Effector memory CD8-positive, alpha-beta T cell (primary cell): Measurements from ENCODE around the gene KRT71.

Experiments used
- ATAC-seq: fragments of 150-1000 bp; cut with Tn5 transposase; replicated peaks from 2 replicates; pipeline ENCODE4 v1.10.0; 2021; ENCODE audit warnings: mild to moderate bottlenecking, moderate library complexity
- DNase-seq, 3 experiments: peaks; one replicate each; pipeline ENCODE4 v3.0.0; 2021
- H3K27ac Mint-ChIP-seq, 2 donors: one replicate each; pipeline ENCODE4 v1.8.0; 2022; ENCODE audit warnings: mild to moderate bottlenecking in 2 of 2, mixed read lengths in 2 of 2, moderate library complexity in 2 of 2
- H3K27me3 Mint-ChIP-seq, 2 donors: one replicate each; pipeline ENCODE4 v1.8.0; 2022; ENCODE audit warnings: mixed read lengths in 2 of 2
- H3K36me3 Mint-ChIP-seq: one replicate; pipeline ENCODE4 v1.8.0; 2022; ENCODE audit warnings: mild to moderate bottlenecking, moderate library complexity, mixed read lengths; ENCODE audit not compliant: insufficient read depth
- H3K4me1 Mint-ChIP-seq, 2 donors: one replicate each; pipeline ENCODE4 v1.8.0; 2022; ENCODE audit warnings: low read depth in 2 of 2, mixed read lengths in 2 of 2
- H3K4me3 Mint-ChIP-seq, 2 donors: one replicate each; pipeline ENCODE4 v1.8.0; 2022; ENCODE audit warnings: mild to moderate bottlenecking in 2 of 2, mixed read lengths in 2 of 2, moderate library complexity in 2 of 2
- H3K9me3 Mint-ChIP-seq, 2 donors: one replicate each; pipeline ENCODE4 v1.8.0; 2022; ENCODE audit warnings: mixed read lengths in 2 of 2

Gene KRT71

DNA sequence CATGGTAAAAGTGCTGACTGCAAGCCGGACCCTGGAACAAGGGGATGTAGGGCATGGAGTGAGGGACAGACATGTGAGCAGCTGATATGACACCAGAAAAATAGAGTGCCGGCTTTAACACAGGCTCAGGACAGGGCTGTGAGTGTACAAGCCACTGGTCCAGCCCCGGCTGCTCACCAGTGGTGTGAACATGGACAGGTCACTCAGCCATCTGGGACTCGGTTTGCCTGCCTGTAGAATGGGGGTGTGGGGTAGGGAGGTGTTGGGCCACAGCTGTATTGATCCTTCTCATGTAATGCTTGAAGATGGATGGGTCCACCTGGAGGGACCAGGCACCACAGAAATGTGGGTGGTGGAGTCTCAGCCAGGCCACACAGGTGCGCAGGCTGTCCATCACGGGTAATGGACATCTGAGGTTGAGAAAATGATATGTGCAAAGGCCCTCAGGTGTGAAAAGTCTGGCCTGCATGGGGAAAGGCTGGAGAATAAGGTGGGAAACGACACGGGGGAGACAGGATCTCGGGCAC lies 31.3 kb upstream of the KRT71 start:
- ATAC-seq = no peak
- Mint-ChIP-seq H3K4me1 (peaks cover 15 to 48% of the 10 kb centered on the region in 2 donors), H3K9me3 (no peaks in the 10 kb centered on the region), H3K36me3 (no peaks in the 10 kb centered on the region), H3K27me3 (peaks cover 8 to 30% of the 10 kb centered on the region in 2 donors), H3K27ac (peak overlapping the region in 1 of 2 donors; percentile 70), H3K4me3 (no peak overlapping the region)
- DNase-seq = no peak

DNA sequence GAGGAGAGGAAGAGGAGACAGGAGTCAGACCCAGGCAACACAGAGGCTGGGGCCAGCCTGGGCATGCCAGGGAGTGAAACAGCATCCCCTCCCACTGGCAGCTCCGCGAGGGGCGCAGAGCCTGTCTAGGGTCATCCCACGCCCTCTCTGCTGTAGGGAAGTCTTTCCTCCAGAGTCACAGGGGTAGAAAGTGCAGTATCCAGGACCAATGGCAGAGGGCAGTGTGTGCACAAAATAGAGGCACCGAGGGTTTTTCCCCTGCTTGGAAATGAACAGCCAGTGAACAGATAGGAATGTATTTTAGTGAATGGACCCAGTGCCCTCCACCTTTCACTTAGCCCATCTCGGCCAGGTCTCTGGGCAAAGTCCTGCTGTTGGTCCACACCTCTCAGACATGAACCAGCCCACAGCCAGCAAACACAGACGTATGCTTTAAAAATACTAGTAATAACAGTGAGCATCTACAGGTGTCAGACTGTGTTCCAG lies 30.1 kb upstream of the KRT71 start:
- Mint-ChIP-seq H3K4me1 (peaks cover 15 to 48% of the 10 kb centered on the region in 2 donors), H3K9me3 (no peaks in the 10 kb centered on the region), H3K27me3 (peaks cover 8 to 30% of the 10 kb centered on the region in 2 donors), H3K36me3 (no peaks in the 10 kb centered on the region), H3K27ac (peak overlapping the region; percentile 36 to 76), H3K4me3 (no peak overlapping the region)
- peak; percentile 50 to 72 (median 51) for DNase-seq
- peak; percentile 77 for ATAC-seq

GRCh38 chr12:52582486-52582885 lies 29.5 kb upstream of the KRT71 start:
- ATAC-seq (no peak), DNase-seq (no peak)
- H3K27me3 Mint-ChIP-seq = peaks cover 8 to 30% of the 10 kb centered on the region in 2 donors
- H3K4me3 Mint-ChIP-seq = no peak overlapping the region
- no peaks in the 10 kb centered on the region for H3K9me3 Mint-ChIP-seq
- peaks cover 15 to 48% of the 10 kb centered on the region in 2 donors for H3K4me1 Mint-ChIP-seq
- H3K27ac Mint-ChIP-seq = peak overlapping the region; percentile 36 to 76
- no peaks in the 10 kb centered on the region for H3K36me3 Mint-ChIP-seq

DNA sequence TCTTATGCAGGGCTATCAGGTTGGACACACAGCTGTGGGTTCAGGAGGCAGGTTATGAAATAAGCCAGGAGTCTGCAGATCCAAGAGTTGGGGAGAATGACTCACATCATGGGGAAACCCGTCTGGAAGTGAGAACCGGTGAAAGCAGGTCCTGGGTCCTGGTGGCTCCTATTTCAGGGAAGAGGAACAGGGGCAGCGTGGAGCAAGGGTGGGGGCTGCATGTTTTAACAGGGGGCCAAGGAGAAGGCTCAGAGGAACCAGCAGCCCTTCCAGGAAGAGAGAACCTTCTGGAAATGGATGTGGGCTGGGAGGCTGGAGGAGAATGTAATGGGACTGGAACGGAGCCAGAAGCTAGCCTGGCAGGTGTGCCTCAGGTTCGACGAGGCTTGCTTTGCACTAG lies 28.5 kb upstream of the KRT71 start:
- H3K27ac Mint-ChIP-seq = no peak overlapping the region
- H3K27me3 Mint-ChIP-seq = peaks cover 8 to 35% of the 10 kb centered on the region in 2 donors
- peaks cover 3% of the 10 kb centered on the region for H3K36me3 Mint-ChIP-seq
- H3K4me1 Mint-ChIP-seq = peaks cover 16 to 41% of the 10 kb centered on the region in 2 donors
- DNase-seq (no peak), ATAC-seq (no peak)
- no peaks in the 10 kb centered on the region for H3K9me3 Mint-ChIP-seq
- no peak overlapping the region for H3K4me3 Mint-ChIP-seq

- Mint-ChIP-seq H3K27me3 (peaks cover 8 to 39% of the 10 kb centered on the region in 2 donors), H3K36me3 (peaks cover 4% of the 10 kb centered on the region), H3K4me3 (no peak overlapping the region), H3K4me1 (peaks cover 15 to 38% of the 10 kb centered on the region in 2 donors), H3K27ac (peak overlapping the region in 1 of 2 donors; percentile 9), H3K9me3 (no peaks in the 10 kb centered on the region)
- DNase-seq (no peak), ATAC-seq (no peak)
Measured at GRCh38 chr12:52581066-52581465, 28.1 kb upstream of the KRT71 start.

GRCh38 chr12:52580496-52580895 lies 27.6 kb upstream of the KRT71 start:
- Mint-ChIP-seq H3K9me3 (no peaks in the 10 kb centered on the region), H3K27ac (peak overlapping the region; percentile 9 to 76), H3K36me3 (peaks cover 4% of the 10 kb centered on the region), H3K27me3 (peaks cover 8 to 40% of the 10 kb centered on the region in 2 donors), H3K4me1 (peaks cover 18 to 37% of the 10 kb centered on the region in 2 donors), H3K4me3 (no peak overlapping the region)
- ATAC-seq = no peak
- DNase-seq = no peak

DNA sequence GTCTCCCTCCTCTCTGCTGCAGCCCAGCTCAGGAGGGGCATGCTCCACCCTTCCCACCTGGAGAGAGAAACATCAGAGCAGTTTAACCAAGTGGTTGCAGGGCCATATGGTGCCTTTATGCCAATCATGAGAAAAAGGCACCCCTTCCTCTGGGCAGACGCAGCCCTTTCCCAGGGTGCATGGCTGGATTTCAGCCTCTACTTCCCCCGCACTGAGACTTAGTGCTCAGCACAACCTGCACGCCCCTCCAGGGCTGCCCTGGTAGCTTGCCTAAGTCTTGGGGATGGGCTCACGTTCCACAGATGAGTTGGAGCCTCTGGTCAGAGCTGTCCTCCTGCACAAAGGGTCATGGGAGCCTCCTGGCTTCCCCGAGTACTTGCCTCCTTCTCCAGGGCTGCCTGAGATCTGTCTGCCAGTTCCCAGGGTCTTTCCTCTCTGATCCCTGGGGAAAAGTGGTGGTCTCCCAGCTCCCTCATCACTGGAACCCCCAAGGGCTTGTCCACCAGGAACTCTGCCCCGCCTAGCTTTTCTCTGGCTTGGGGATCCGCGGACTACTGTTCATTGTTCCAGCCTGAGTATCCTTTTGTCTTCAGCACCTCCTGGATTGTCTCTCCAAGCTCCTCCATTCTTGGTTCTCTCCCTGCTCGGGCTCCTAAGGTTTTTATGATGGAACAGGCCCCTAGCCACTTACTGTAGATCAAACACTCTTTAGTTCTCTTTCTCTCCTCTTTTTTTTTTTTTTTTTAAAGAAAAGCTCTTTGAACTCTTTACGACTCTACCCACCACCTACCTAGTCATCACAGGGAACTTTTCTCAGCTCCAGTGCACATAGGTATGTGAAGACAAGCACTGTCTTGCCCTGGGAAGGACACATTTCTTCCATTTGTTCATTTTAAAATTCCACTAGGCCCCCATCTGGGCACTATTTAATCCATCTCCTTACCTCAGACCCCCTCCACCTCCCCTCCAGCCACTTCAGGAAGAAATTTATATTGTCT lies 26.8 kb upstream of the KRT71 start:
- Mint-ChIP-seq H3K27ac (peak overlapping the region in 1 of 2 donors; percentile 76), H3K9me3 (no peaks in the 10 kb centered on the region)

DNA sequence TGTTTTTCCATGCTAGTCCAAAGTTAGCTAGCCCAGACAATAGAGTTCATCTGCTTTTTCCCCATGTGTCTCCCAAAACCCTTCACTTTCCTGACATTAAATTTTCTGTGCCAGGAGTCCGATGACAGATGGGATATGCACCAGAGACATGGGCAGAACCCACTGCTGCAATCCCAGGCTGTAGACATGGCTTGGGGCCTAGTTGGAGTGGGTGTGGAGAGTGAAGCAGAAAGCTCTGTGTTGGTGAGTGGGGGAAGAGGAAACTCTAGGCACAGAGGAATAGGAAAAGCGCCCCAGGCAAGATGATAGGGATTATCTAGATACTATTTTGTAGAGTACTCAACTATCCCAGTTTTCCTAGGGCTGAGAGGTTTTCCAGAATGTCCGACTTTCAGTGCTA lies 25.5 kb upstream of the KRT71 start:
- DNase-seq (no peak), ATAC-seq (no peak)
- Mint-ChIP-seq H3K4me3 (no peak overlapping the region), H3K27me3 (peaks cover 8 to 42% of the 10 kb centered on the region in 2 donors), H3K36me3 (peaks cover 4% of the 10 kb centered on the region), H3K9me3 (no peaks in the 10 kb centered on the region), H3K4me1 (peaks cover 20 to 29% of the 10 kb centered on the region in 2 donors), H3K27ac (no peak overlapping the region)

More for the DNA sequence above, 26.8 kb upstream of the KRT71 start:
- ATAC-seq (no peak), DNase-seq (no peak)
- Mint-ChIP-seq H3K36me3 (peaks cover 4% of the 10 kb centered on the region), H3K4me1 (peaks cover 20 to 37% of the 10 kb centered on the region in 2 donors), H3K4me3 (no peak overlapping the region), H3K27me3 (peaks cover 8 to 40% of the 10 kb centered on the region in 2 donors)

DNA sequence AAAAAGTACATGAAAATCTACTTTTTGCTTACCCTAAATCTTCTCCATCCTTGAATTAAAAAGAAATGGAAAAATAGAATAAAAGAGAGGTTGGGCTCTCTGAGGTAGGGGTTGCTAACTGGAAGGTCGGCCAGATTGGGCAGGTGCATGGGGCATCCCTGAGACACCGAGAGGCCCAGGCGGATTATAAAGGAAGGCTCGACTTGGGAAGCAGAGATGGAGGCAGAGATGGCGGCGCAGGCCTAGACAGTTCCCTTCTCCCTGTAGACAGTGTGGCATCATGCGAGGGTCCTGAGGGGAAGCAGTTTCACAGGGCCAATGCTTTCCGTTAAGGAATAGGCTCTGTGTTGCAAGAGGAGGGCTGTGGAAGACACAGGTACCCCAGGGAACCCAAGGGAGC lies 24.4 kb upstream of the KRT71 start:
- Mint-ChIP-seq H3K27ac (no peak overlapping the region), H3K27me3 (peaks cover 8 to 50% of the 10 kb centered on the region in 2 donors), H3K4me3 (no peak overlapping the region), H3K9me3 (no peaks in the 10 kb centered on the region), H3K36me3 (peaks cover 4% of the 10 kb centered on the region), H3K4me1 (peaks cover 16 to 29% of the 10 kb centered on the region in 2 donors)
- DNase-seq (no peak), ATAC-seq (no peak)

DNA sequence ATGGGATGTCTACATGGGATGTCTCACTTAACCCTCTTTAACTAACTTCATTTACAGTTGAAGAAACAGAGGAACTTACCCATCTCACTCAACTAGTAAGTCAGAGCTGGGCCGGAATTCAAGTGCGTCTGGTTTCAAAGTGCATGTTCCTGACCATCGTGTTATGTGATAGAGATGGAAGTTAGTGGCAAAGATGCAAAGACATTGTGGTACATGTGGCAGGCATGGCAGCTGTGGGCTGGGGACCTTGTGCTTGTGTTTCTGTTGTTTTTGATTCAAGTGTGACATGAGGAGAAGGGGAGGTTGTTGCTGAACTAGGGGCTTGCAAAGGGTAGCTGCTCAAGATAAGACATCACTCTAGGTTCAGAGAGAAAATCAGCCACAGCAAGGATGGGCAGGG lies 23.0 kb upstream of the KRT71 start:
- peaks cover 16 to 32% of the 10 kb centered on the region in 2 donors for H3K4me1 Mint-ChIP-seq
- peak; percentile 21 for ATAC-seq
- no peak overlapping the region for H3K27ac Mint-ChIP-seq
- H3K27me3 Mint-ChIP-seq = peaks cover 8 to 50% of the 10 kb centered on the region in 2 donors
- H3K36me3 Mint-ChIP-seq = peaks cover 4% of the 10 kb centered on the region
- no peak for DNase-seq
- no peak overlapping the region for H3K4me3 Mint-ChIP-seq
- no peaks in the 10 kb centered on the region for H3K9me3 Mint-ChIP-seq

- Mint-ChIP-seq H3K9me3 (no peaks in the 10 kb centered on the region), H3K4me1 (peaks cover 12 to 26% of the 10 kb centered on the region in 2 donors), H3K36me3 (peaks cover 4% of the 10 kb centered on the region), H3K27me3 (peaks cover 2 to 50% of the 10 kb centered on the region in 2 donors), H3K4me3 (no peak overlapping the region), H3K27ac (no peak overlapping the region)
- DNase-seq (no peak), ATAC-seq (no peak)
Measured at GRCh38 chr12:52575256-52575655, 22.3 kb upstream of the KRT71 start.

DNA sequence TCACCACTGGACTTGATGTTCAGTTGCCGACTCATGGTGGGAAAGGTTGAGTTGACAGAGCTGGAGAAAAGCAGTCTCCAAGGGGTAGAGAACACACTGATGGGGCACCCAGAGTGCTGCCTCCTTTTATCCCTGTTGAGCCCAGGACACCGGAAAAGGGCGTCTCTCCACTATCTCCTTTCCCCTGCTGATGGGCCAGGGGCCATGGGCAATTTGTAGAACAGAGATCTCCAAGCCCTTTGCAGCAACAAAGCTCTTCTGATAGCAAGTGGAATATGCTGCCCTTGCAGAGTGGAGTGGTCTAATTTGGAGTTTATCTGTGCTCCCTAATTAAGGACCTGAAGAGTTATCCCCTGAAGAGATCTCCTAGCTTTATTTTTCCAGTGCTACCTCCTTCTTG lies 20.8 kb upstream of the KRT71 start, which contains the start of gene KRT74:
TSS of gene KRT74 (minus strand) at position 101 of the 400 bp plus-strand sequence. CDS start at position 35, 66 bp downstream.
- ATAC-seq = no peak
- peak within 1 kb of the TSS in 1 of 2 donors; percentile 86 for H3K27ac Mint-ChIP-seq
- H3K4me1 Mint-ChIP-seq = peaks cover 12 to 23% of the 10 kb centered on the region in 2 donors
- H3K27me3 Mint-ChIP-seq = peaks cover 0 to 49% of the 10 kb centered on the region in 2 donors
- no peaks in the 10 kb centered on the region for H3K9me3 Mint-ChIP-seq
- DNase-seq = no peak
- no peak within 1 kb of the TSS for H3K4me3 Mint-ChIP-seq
- H3K36me3 Mint-ChIP-seq = peaks cover 4% of the 10 kb centered on the region

- H3K36me3 Mint-ChIP-seq = peaks cover 4% of the 10 kb centered on the region
- no peaks in the 10 kb centered on the region for H3K9me3 Mint-ChIP-seq
- peaks cover 0 to 49% of the 10 kb centered on the region in 2 donors for H3K27me3 Mint-ChIP-seq
- no peak for ATAC-seq
- no peak for DNase-seq
- H3K4me3 Mint-ChIP-seq = no peak overlapping the region
- H3K4me1 Mint-ChIP-seq = peaks cover 13 to 28% of the 10 kb centered on the region in 2 donors
- H3K27ac Mint-ChIP-seq = no peak overlapping the region
Measured at GRCh38 chr12:52573306-52573705, 20.4 kb upstream of the KRT71 start.
